IMR-90 (cell line): Measurements from ENCODE around the gene KRTAP10-3. TPM values are rescaled to one million over a fixed set of nuclear protein-coding genes. Genes with fewer than 3 reads are reported as not detected.

Experiments
- ATAC-seq: fragments of 200-7000 bp; cut with Tn5 transposase; 2 replicates; pipeline ENCODE4 v1.9.1; 2020; ENCODE audit warnings: low read depth, mild to moderate bottlenecking, moderate library complexity
- BruUV-seq: library from RNA; stranded (reverse); fragments of 400-500 nt; replicated peaks from 2 replicates; lab custom pipeline; 2021; lab: Mats Ljungman, UMichigan
- CTCF ChIA-PET: fragments of 300-600 bp; formaldehyde crosslinking; extraction: SDS; loops from one replicate; lab custom pipeline; 2021; ENCODE audit warnings: antibody characterized with exemption; lab: Yijun Ruan, JAX
- POLR2A ChIA-PET: fragments of 300-600 bp; sonication (Branson Sonifier 250); formaldehyde crosslinking; loops from one replicate; lab custom pipeline; 2022; ENCODE audit warnings: antibody characterized with exemption; ENCODE audit not compliant: unreplicated experiment; lab: Charles Lee
- DNase-seq: peaks from one replicate; pipeline ENCODE4 v3.0.0; 2013
- H2AFZ ChIP-seq: replicated peaks from 2 replicates; pipeline ENCODE3; 2013; ENCODE audit warnings: low read length, mild to moderate bottlenecking; ENCODE audit not compliant: poor library complexity
- H2AK5ac ChIP-seq: 2 replicates; pipeline ENCODE4 v1.6.1; 2013; ENCODE audit warnings: low read depth, low read length, inconsistent platforms
- H2AK9ac ChIP-seq: replicated peaks from 2 replicates; pipeline ENCODE3; 2013; ENCODE audit warnings: mild to moderate bottlenecking, low read depth, low read length, moderate library complexity; ENCODE audit not compliant: poor library complexity
- H2BK120ac ChIP-seq: 2 replicates; pipeline ENCODE4 v1.6.1; 2013; ENCODE audit warnings: low read depth, low read length, inconsistent platforms
- H2BK15ac ChIP-seq: 3 replicates; pipeline ENCODE4 v1.6.1; 2013; ENCODE audit warnings: low read depth, low read length, inconsistent platforms
- H2BK20ac ChIP-seq: 2 replicates; pipeline ENCODE4 v1.6.1; 2013; ENCODE audit warnings: low read depth, mild to moderate bottlenecking, inconsistent platforms, low read length, moderate library complexity
- H2BK5ac ChIP-seq: 2 replicates; pipeline ENCODE4 v1.6.1; 2013; ENCODE audit warnings: mild to moderate bottlenecking, low read depth, low read length, inconsistent platforms; ENCODE audit not compliant: poor library complexity, severe bottlenecking
- H3K14ac ChIP-seq: replicated peaks from 2 replicates; pipeline ENCODE4 v1.6.1; 2013; ENCODE audit warnings: low read depth, low read length, inconsistent platforms
- H3K18ac ChIP-seq: 2 replicates; pipeline ENCODE4 v1.6.1; 2013; ENCODE audit warnings: low read depth, low read length, control low read depth
- H3K23ac ChIP-seq: 2 replicates; pipeline ENCODE4 v1.6.1; 2013; ENCODE audit warnings: low read depth, low read length, inconsistent platforms
- H3K27ac ChIP-seq: 2 replicates; pipeline ENCODE4 v1.5.1; 2013; ENCODE audit warnings: mild to moderate bottlenecking, control low read depth, low read length; ENCODE audit not compliant: insufficient read depth
- H3K27me3 ChIP-seq: 2 replicates; pipeline ENCODE4 v1.6.1; 2013; ENCODE audit warnings: low read length; ENCODE audit not compliant: control insufficient read depth, insufficient read depth
- H3K36me3 ChIP-seq: 2 replicates; pipeline ENCODE4 v1.6.1; 2013; ENCODE audit warnings: low read length, mixed read lengths; ENCODE audit not compliant: control insufficient read depth, insufficient read depth
- H3K4ac ChIP-seq: 2 replicates; pipeline ENCODE4 v1.6.1; 2013; ENCODE audit warnings: low read depth, low read length, inconsistent platforms
- H3K4me1 ChIP-seq: 2 replicates; pipeline ENCODE4 v1.6.1; 2013; ENCODE audit warnings: low read length, mixed read lengths; ENCODE audit not compliant: control insufficient read depth, insufficient read depth
- H3K4me2 ChIP-seq: 2 replicates; pipeline ENCODE4 v1.6.1; 2013; ENCODE audit warnings: low read depth, mild to moderate bottlenecking, control low read depth, low read length, moderate library complexity
- H3K4me3 ChIP-seq: 2 replicates; pipeline ENCODE4 v1.5.1; 2013; ENCODE audit warnings: low read depth, mild to moderate bottlenecking, control low read depth, low read length, moderate library complexity; ENCODE audit not compliant: insufficient read depth
- H3K56ac ChIP-seq: 2 replicates; pipeline ENCODE4 v1.6.1; 2013; ENCODE audit warnings: low read length, inconsistent platforms; ENCODE audit not compliant: insufficient read depth; ENCODE audit errors: extremely low read depth
- H3K79me1 ChIP-seq, 2 experiments: 2 replicates each; pipeline ENCODE4 v1.6.1; 2013; ENCODE audit warnings: low read length in 2 of 2, inconsistent platforms in 1 of 2, low read depth in 1 of 2
- H3K9ac ChIP-seq: 2 replicates; pipeline ENCODE4 v1.6.1; 2013; ENCODE audit warnings: low read depth, low read length, control low read depth
- H3K9me1 ChIP-seq: 2 replicates; pipeline ENCODE4 v1.6.1; 2013; ENCODE audit warnings: low read length, inconsistent platforms; ENCODE audit not compliant: insufficient read depth
- H3K9me3 ChIP-seq: 2 replicates; pipeline ENCODE4 v1.6.1; 2013; ENCODE audit warnings: low read length; ENCODE audit not compliant: control insufficient read depth, insufficient read depth
- H4K20me1 ChIP-seq: 2 replicates; pipeline ENCODE4 v1.6.1; 2013; ENCODE audit warnings: low read length, inconsistent platforms; ENCODE audit not compliant: insufficient read depth
- H4K5ac ChIP-seq: 2 replicates; pipeline ENCODE4 v1.6.1; 2013; ENCODE audit warnings: mild to moderate bottlenecking, low read depth, low read length, control low read depth
- H4K8ac ChIP-seq, 2 experiments: 2 replicates each; pipeline ENCODE4 v1.6.1; 2013; ENCODE audit warnings: low read depth in 2 of 2, low read length in 2 of 2, control low read depth in 1 of 2, inconsistent platforms in 1 of 2
- H4K91ac ChIP-seq: 2 replicates; pipeline ENCODE4 v1.6.1; 2013; ENCODE audit warnings: low read depth, low read length, inconsistent platforms; ENCODE audit not compliant: insufficient read depth
- BHLHE40 ChIP-seq: fragments of 150-350 bp; IDR thresholded peaks from 2 replicates; pipeline ENCODE4 v1.6.1; 2016; ENCODE audit warnings: mild to moderate bottlenecking, low read depth, low read length
- CEBPB ChIP-seq: IDR thresholded peaks from 2 replicates; pipeline ENCODE4 v1.6.1; 2012; ENCODE audit warnings: low read depth, low read length, improper control_type of control experiment
- CHD1 ChIP-seq: IDR thresholded peaks from 2 replicates; pipeline ENCODE4 v1.6.1; 2012; ENCODE audit warnings: low read depth, low read length, improper control_type of control experiment
- FOS ChIP-seq: fragments of 150-350 bp; IDR thresholded peaks from 2 replicates; pipeline ENCODE4 v1.6.1; 2016; ENCODE audit warnings: low read depth, low read length
- MAFK ChIP-seq: IDR thresholded peaks from 2 replicates; pipeline ENCODE4 v1.6.1; 2012; ENCODE audit warnings: low read depth, low read length, improper control_type of control experiment
- MAZ ChIP-seq: IDR thresholded peaks from 2 replicates; pipeline ENCODE4 v1.6.1; 2012; ENCODE audit warnings: low read depth, mild to moderate bottlenecking, low read length, improper control_type of control experiment, moderate library complexity, borderline replicate concordance
- MXI1 ChIP-seq: IDR thresholded peaks from 2 replicates; pipeline ENCODE4 v1.6.1; 2012; ENCODE audit warnings: low read depth, mild to moderate bottlenecking, low read length, moderate library complexity, borderline replicate concordance
- NFE2L2 ChIP-seq: fragments of 150-350 bp; IDR thresholded peaks from 2 replicates; pipeline ENCODE4 v1.6.1; 2016; ENCODE audit warnings: low read depth, mild to moderate bottlenecking, low read length
- POLR2A ChIP-seq: IDR thresholded peaks from 2 replicates; pipeline ENCODE4 v1.6.1; 2012; ENCODE audit warnings: mild to moderate bottlenecking, low read depth, low read length
- RAD21 ChIP-seq: IDR thresholded peaks from 2 replicates; pipeline ENCODE4 v1.6.1; 2012; ENCODE audit warnings: low read length, improper control_type of control experiment
- RCOR1 ChIP-seq: IDR thresholded peaks from 2 replicates; pipeline ENCODE4 v1.6.1; 2012; ENCODE audit warnings: mild to moderate bottlenecking, low read length, improper control_type of control experiment; ENCODE audit not compliant: insufficient replicate concordance
- RFX5 ChIP-seq: IDR thresholded peaks from 2 replicates; pipeline ENCODE4 v1.8.0; 2012; ENCODE audit warnings: low read depth, mild to moderate bottlenecking, low read length, moderate library complexity
- SMC3 ChIP-seq: fragments of 150-350 bp; IDR thresholded peaks from 2 replicates; pipeline ENCODE4 v1.6.1; 2016; ENCODE audit warnings: low read depth, mild to moderate bottlenecking, antibody characterized with exemption, low read length, moderate library complexity
- WGBS, 2 experiments: methylation state at CpG; one replicate each; pipeline versions ENCODE4 v1.1.5 to v1.1.7; 2013; ENCODE audit warnings: missing lambda C conversion rate in 2 of 2; ENCODE audit not compliant: insufficient read length in 1 of 2; ENCODE audit errors: extremely low coverage in 2 of 2; 5-methylcytosine and 5-hydroxymethylcytosine counted together
- dilution Hi-C: fragments of 300-500 bp; cut with HindIII; formaldehyde crosslinking; loops from one replicate; pipeline ENCODE4 v1.14.3; 2018; ENCODE audit warnings: low sequenced_read_pairs; ENCODE audit not compliant: unreplicated experiment
- in situ Hi-C: fragments of 300-500 bp; cut with MboI; formaldehyde crosslinking; loops from 3 replicates; pipeline ENCODE4 v1.14.3; 2019; ENCODE audit warnings: low sequenced_read_pairs, inconsistent platforms, mixed read lengths
- intact Hi-C: fragments of 100-400 bp; cut with micrococcal nuclease; formaldehyde crosslinking; loops from 2 replicates; pipeline ENCODE4 v1.10.0; 2022
- polyA plus RNA-seq, 3 experiments: library from polyadenylated mRNA; depleted of rRNA; stranded (reverse); fragments of >200 nt; gene quantifications; 2 replicates each; pipeline ENCODE4 v1.2.3, GENCODE V29; 2012; ENCODE audit warnings: low replicate concordance in 1 of 3
- total RNA-seq: library from RNA; depleted of rRNA; stranded (reverse); fragments of >200 nt; gene quantifications from 2 replicates; pipeline ENCODE4 v1.2.3, GENCODE V29; 2012
- TF ChIP-seq, protein P1 (sequence below): conservative IDR thresholded peaks from 2 replicates; pipeline ENCODE4 v1.5.1; 2012; ENCODE audit warnings: mild to moderate bottlenecking, low read depth, low read length, improper control_type of control experiment
- TF ChIP-seq, protein P2 (sequence below): fragments of 150-350 bp; IDR thresholded peaks from 2 replicates; pipeline ENCODE4 v1.6.1; 2016; ENCODE audit warnings: low read depth, mild to moderate bottlenecking, low read length, moderate library complexity, borderline replicate concordance
- TF ChIP-seq, protein P3 (sequence below): fragments of 150-350 bp; IDR thresholded peaks from 2 replicates; pipeline ENCODE4 v1.6.1; 2017; ENCODE audit warnings: mild to moderate bottlenecking, antibody characterized with exemption, low read length, low read depth

The KRTAP10-3 gene
- total and polyA plus RNA-seq, 2 of the 4 experiments (the other 2 are of a cell fraction): not detected

DNA sequence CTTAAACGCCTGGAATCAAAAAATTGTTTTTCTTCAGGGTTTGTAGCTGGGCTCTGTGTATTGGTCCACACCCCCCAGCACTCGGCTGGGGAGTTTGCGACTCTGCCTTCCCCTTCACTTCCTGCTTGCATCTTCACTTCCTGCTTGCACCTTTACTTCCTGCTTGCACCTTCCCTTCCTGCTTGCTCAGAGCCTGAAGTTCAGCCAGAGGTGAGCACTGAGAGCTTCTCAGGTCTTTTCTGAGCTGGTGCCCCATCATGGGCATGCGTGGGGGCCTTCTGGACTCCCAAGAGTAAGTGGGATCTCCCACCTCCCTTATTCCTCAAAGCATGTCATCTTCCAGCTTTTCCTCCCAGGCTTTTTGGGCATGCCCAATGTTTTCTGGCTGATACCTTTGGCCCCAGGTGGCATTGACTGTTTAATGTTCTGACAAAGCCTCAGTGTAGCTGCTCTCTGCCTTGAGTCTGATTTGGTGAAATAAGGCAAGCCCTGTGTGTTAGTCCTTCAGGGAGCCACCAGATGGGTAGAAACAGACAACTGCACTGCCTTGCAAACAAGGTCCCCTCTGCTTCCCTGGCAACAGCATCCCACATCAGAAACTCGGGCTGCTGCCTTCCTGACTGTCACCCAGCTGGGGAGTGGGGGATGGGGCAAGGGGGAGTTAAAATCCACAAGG, 10.8 kb downstream of the KRTAP10-3 start:
- TF ChIP-seq, protein P1, sequence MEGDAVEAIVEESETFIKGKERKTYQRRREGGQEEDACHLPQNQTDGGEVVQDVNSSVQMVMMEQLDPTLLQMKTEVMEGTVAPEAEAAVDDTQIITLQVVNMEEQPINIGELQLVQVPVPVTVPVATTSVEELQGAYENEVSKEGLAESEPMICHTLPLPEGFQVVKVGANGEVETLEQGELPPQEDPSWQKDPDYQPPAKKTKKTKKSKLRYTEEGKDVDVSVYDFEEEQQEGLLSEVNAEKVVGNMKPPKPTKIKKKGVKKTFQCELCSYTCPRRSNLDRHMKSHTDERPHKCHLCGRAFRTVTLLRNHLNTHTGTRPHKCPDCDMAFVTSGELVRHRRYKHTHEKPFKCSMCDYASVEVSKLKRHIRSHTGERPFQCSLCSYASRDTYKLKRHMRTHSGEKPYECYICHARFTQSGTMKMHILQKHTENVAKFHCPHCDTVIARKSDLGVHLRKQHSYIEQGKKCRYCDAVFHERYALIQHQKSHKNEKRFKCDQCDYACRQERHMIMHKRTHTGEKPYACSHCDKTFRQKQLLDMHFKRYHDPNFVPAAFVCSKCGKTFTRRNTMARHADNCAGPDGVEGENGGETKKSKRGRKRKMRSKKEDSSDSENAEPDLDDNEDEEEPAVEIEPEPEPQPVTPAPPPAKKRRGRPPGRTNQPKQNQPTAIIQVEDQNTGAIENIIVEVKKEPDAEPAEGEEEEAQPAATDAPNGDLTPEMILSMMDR: no peak
- no peak for TF ChIP-seq NFE2L2
- no peak for TF ChIP-seq MAZ
- no peak for TF ChIP-seq POLR2A
- no peak for TF ChIP-seq MXI1
- TF ChIP-seq SMC3: no peak
- TF ChIP-seq RCOR1: no peak
- no peak for TF ChIP-seq CHD1
- TF ChIP-seq FOS: no peak
- TF ChIP-seq MAFK: no peak
- TF ChIP-seq, protein P2, sequence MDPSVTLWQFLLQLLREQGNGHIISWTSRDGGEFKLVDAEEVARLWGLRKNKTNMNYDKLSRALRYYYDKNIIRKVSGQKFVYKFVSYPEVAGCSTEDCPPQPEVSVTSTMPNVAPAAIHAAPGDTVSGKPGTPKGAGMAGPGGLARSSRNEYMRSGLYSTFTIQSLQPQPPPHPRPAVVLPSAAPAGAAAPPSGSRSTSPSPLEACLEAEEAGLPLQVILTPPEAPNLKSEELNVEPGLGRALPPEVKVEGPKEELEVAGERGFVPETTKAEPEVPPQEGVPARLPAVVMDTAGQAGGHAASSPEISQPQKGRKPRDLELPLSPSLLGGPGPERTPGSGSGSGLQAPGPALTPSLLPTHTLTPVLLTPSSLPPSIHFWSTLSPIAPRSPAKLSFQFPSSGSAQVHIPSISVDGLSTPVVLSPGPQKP: no peak
- no peak for TF ChIP-seq RFX5
- no peak for TF ChIP-seq RAD21
- no peak for TF ChIP-seq CEBPB
- TF ChIP-seq, protein P3, sequence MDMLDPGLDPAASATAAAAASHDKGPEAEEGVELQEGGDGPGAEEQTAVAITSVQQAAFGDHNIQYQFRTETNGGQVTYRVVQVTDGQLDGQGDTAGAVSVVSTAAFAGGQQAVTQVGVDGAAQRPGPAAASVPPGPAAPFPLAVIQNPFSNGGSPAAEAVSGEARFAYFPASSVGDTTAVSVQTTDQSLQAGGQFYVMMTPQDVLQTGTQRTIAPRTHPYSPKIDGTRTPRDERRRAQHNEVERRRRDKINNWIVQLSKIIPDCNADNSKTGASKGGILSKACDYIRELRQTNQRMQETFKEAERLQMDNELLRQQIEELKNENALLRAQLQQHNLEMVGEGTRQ: no peak
- TF ChIP-seq BHLHE40: no peak
- no peak overlapping the region for H3K18ac ChIP-seq
- H3K4me1 ChIP-seq: no peaks in the 10 kb centered on the region
- no peak overlapping the region for H3K4me2 ChIP-seq
- no peak overlapping the region for H4K91ac ChIP-seq
- H2AK5ac ChIP-seq: no peak overlapping the region
- H3K27ac ChIP-seq: no peak overlapping the region
- H3K4me3 ChIP-seq: no peak overlapping the region
- H3K23ac ChIP-seq: no peak overlapping the region
- no peak overlapping the region for H4K8ac ChIP-seq
- H2BK120ac ChIP-seq: no peak overlapping the region
- in situ Hi-C loops (no loop called here), intact Hi-C loops (no loop called here), dilution Hi-C loops (no loop called here)
- H3K27me3 ChIP-seq: peaks cover 11% of the 10 kb centered on the region
- no peak overlapping the region for H3K4ac ChIP-seq
- H2BK15ac ChIP-seq: no peak overlapping the region
- H2BK20ac ChIP-seq: no peak overlapping the region
- no peak overlapping the region for H2AFZ ChIP-seq
- no peak for ATAC-seq
- H4K20me1 ChIP-seq: no peaks in the 10 kb centered on the region
- no peak overlapping the region for H2BK5ac ChIP-seq
- H3K9ac ChIP-seq: no peak overlapping the region
- H3K9me3 ChIP-seq: peaks cover 2% of the 10 kb centered on the region
- DNase-seq: no peak
- H3K36me3 ChIP-seq: no peaks in the 10 kb centered on the region
- no TSS peak for BruUV-seq
- H3K79me1 ChIP-seq: no peaks in the 10 kb centered on the region
- WGBS, 2 experiments: 0% methylated on average over 1 of the region's 5 CpGs; no CpG with 5 or more reads in 1 of the 2 experiments
- no peak overlapping the region for H3K14ac ChIP-seq
- CTCF ChIA-PET: interaction anchor here (0.6 kb wide), 1 partner anchor 47 kb away, joined by 5 read pairs; no protein-coding TSS in a partner anchor
- H2AK9ac ChIP-seq: no peak overlapping the region
- H4K5ac ChIP-seq: no peak overlapping the region
- POLR2A ChIA-PET: no interaction called here
- H3K9me1 ChIP-seq: no peaks in the 10 kb centered on the region
- H3K56ac ChIP-seq: no peak overlapping the region
